Sciatic nerve (tissue), 2 donors: ENCODE data around the gene POU2F1. TPM values are rescaled to one million over a fixed set of nuclear protein-coding genes. Genes with fewer than 3 reads are reported as not detected.
A peak's percentile ranks its signal among the peaks of the same experiment; 100 is the strongest.

Experiments
- ATAC-seq: fragments of 200-7000 bp; cut with Tn5 transposase; one replicate; pipeline ENCODE4 v1.9.1; 2020; ENCODE audit warnings: mild to moderate bottlenecking, moderate library complexity
- DNase-seq: peaks from one replicate; pipeline ENCODE4 v3.0.0-alpha.2; 2020; ENCODE audit warnings: low spot score
- intact Hi-C: fragments of 100-400 bp; cut with DNase I; formaldehyde crosslinking; loops from one replicate; pipeline ENCODE4 v1.14.2; 2022
- total RNA-seq: library from RNA; stranded (reverse); fragmentation: NEBNext Ultra II Directional; extraction: Animal tissue kit (Norgen Biotek cat#: 25700); gene quantifications from one replicate; pipeline ENCODE4 v1.2.1, GENCODE V29; 2021
- donor health status: DM: no; HTN: no; CAD: no.
- donor health status: DM: no; HTN: no; CAD: no.

POU2F1 gene
- total RNA-seq, 1 donor from 2014 or later, result 33.1 TPM

DNA sequence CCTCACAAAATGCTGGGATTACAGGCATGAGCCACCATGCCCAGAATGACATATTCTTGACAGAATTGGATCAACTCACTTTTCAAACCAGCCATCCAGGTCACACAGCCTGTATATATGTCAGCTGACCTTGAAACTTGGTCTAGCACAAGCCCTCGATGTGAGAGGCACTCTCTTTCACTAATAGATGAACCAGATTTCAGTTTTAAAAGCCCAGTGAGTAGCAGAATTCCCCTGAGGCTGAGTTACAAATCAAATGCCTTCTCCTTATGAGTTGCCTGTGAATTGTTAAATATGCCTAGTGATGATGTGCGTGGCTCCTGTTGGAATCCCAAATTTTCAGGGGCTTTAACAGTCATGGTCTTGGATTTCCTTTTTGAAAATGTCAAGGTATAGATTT is 208.9 kb downstream of the POU2F1 start:
- ATAC-seq, result no peak
- DNase-seq, result no peak
- intact Hi-C loops, result loop anchor here (10.0 kb wide), 1 partner anchor 525 kb away; no protein-coding TSS in a partner anchor

DNA sequence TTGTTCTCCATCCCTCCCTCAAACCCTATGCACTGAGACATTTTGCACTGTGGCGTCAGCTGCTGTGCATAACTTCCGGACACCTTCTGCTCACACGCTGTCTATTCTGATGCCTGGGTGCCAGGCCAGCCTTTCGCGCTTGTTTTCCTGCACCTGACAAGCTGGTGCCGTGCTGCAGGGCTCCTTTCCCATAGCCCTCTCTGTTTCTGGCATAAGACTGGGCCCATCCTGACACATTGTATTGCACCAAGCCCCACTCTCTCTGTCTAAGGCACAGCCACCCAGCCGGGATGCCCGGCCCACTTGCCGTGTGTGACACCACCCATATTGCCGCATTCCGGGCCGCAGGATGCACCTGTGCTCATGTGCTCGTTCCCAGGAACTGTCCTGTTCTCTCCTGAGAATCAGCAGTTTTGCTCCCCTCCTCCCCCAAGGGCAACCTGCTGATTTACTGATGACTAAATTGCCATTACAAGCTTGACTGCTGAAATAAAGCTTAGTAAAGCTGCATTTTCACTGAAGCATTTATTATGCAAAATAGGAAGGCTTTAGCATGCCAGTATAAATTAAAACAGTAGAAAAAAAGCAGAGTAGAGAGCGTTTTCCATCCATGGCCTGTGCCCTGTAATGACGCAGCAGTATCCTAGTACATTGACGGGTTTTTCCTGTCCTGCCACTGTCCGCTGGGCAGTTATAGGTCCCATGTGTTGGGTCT is 209.6 kb downstream of the POU2F1 start:
- DNase-seq (no peak), ATAC-seq (no peak)
- intact Hi-C loops, result loop anchor here (10.0 kb wide), 1 partner anchor 525 kb away; no protein-coding TSS in a partner anchor

- ATAC-seq (no peak), DNase-seq (no peak)
- intact Hi-C loops, result loop anchor here (10.0 kb wide), 1 partner anchor 526 kb away; no protein-coding TSS in a partner anchor
Measured at GRCh38 chr1:167430849-167431242, 210.2 kb downstream of the POU2F1 start.

- DNase-seq, result no peak
- intact Hi-C loops, result loop anchor here (10.0 kb wide), 1 partner anchor 527 kb away; no protein-coding TSS in a partner anchor
- no peak for ATAC-seq
Measured at GRCh38 chr1:167431261-167431908, 210.7 kb downstream of the POU2F1 start.

DNA sequence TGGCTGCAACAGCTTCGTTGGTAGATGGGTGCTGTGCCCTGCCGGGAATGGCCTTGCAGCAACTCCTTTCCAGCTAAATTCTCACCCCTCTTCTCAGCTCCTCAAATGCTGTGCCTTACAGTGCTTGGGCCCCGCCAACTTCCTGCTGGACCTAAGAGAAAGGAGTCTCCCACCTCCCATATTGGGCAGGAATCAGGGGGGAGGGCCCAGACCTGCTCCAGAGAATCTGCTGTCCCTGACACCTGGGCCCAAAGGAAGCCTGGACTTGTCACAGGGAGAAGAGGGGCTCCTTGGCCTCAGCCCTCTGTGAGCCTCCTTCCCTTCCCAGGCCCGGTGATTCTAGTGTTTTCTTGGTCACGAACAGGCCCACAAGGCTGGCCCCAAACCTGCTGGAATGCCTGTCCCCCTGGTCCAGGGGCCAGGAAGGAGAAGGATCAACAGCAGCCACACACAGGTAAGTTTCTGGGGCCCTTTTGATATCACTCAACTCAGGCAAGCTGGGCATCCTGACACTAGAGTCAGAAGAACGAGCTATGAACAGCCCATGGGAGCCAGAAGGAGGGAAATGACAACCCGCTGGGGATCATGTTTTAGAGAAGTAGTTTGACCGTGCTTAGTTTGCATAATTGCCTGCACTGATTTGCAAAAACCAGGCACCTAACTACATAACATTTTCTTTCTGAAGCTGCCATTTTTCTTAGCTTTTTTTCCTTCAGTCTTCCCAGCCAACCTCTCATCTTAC is 211.4 kb downstream of the POU2F1 start:
- no peak for ATAC-seq

GRCh38 chr1:167432780-167433179 is 212.1 kb downstream of the POU2F1 start:
- intact Hi-C loops, result loop anchor here (10.0 kb wide), 1 partner anchor 528 kb away; no protein-coding TSS in a partner anchor

More for the DNA sequence above, 211.4 kb downstream of the POU2F1 start:
- intact Hi-C loops, result loop anchor here (10.0 kb wide), 1 partner anchor 527 kb away; no protein-coding TSS in a partner anchor
- no peak for DNase-seq

DNA sequence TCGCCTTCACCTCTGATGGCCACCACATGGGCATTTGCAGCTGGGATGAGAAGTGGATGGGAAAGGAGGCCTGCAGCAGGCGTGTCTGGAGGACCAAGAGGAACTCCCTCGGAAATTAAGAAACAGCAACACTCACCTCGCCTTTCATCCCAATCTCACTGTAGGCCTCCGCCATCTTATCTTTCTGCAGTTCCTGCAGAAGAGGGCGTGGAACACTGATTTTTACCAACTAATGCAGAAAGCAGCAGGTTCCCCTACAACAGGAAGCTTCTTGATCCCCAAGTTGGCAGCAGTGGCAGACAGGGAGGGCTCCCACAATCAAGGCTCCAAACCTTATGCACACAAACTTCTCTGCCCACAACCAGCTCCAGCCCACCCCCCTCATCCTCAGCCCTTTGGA is 213.2 kb downstream of the POU2F1 start:
- no peak for ATAC-seq
- intact Hi-C loops, result loop anchor here (10.0 kb wide), 1 partner anchor 529 kb away; no protein-coding TSS in a partner anchor
- DNase-seq, result no peak

More at GRCh38 chr1:167432780-167433179, 212.1 kb downstream of the POU2F1 start:
- DNase-seq (no peak), ATAC-seq (no peak)

- ATAC-seq (no peak), DNase-seq (no peak)
- intact Hi-C loops, result loop anchor here (10.0 kb wide), 1 partner anchor 530 kb away; no protein-coding TSS in a partner anchor
Measured at GRCh38 chr1:167434306-167434705, 213.6 kb downstream of the POU2F1 start.

DNA sequence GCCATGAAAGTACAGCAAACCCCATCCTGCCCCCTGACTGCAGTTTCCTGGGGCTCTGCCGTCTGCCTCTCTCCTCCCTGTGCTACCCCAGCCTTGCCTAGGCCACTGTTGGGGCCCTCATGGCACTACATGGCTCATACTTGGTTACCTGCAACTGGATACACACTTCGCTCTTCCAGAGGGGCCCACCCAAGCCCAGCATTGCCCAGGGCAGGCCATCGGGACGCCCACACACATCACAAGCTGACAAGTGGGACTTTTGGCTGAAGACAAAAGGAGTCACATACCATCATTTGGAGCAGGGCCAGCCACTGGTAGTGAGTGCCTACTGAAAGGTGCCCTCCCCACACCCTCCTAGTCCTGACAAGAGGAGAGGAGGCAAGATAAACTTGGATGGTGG is 214.8 kb downstream of the POU2F1 start:
- intact Hi-C loops, result loop anchor here (10.0 kb wide), 1 partner anchor 531 kb away; no protein-coding TSS in a partner anchor
- ATAC-seq (no peak), DNase-seq (no peak)

GRCh38 chr1:167438171-167439138 is 217.8 kb downstream of the POU2F1 start:
- ATAC-seq (no peak), DNase-seq (no peak)
- intact Hi-C loops, result loop anchor here (10.0 kb wide), 1 partner anchor 534 kb away; no protein-coding TSS in a partner anchor

DNA sequence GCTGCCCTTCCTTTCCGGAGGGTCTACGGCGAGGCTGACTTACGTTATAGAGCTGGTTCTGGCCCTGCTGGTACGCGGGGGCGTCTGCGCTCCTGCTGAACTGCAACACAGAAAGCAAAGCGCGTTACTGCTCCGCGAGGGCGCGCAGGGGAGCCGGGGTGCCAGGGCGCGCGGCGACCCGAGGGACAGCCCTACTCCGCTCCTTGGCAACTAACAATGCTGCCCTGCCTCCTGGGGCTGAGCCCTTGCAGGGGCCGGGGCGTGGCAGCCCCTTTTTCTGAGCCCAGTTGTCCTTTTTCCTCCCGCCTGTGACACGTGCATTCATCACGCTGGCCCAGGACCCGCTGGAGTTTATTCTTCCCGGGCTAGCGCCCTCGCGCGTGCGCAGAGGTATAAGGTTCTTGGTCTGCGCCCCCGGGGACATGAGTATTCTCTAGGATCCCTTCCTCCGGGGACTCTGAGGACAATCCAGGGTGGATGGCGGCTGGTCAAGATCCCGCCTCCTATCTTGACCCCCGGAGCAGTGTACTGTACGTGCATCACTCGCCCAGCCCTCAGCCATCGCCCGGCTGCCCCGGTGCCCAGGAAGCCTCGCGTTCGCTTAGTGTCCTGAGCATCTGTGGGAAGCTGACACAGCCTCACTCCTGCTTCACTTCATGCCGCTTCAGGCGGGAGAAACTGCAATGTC is 218.8 kb downstream of the POU2F1 start:
- DNase-seq (no peak), ATAC-seq (peak; percentile 42)
- intact Hi-C loops, result loop anchor here (10.0 kb wide), 1 partner anchor 535 kb away; no protein-coding TSS in a partner anchor

DNA sequence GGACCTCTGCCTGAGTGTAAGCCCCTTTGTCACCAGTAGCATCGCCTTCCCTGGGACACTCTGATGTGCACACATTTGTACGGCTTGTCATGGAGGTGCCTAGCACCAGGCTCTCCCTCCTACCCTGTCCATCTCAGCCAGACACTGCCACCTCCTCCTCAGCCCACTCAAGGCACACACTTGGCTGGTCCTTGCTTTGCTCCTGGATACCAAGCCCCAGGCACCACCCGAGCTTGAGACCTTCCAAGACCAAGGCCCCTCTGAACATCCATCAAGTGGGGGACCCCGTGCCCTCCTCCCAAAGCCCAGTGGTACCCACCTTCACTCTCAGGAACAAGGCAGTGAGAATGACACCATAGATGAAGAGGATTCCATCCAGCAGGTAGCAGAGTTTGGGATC is 219.7 kb downstream of the POU2F1 start:
- intact Hi-C loops, result loop anchor here (5.0 kb wide), 1 partner anchor 373 kb away; no protein-coding TSS in a partner anchor
- ATAC-seq (no peak), DNase-seq (no peak)

DNA sequence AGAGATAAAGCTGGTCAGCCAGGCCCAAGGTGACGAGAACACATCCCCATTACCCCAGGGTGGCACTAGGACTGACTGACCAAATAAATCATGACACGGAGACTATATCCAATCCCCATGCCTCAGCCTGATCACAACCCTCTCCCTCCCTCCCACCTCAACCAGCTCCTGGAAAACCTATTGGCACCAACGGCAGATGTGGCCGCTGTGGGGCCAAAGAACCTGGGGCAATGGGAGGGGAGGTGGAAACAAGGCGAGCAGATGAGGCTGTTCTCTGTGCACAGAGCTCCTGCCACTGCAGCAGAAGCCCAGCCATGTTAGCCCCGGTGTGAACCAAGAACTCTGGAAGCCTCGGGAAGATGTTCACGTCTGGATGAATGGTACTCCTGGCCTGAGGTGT is 220.1 kb downstream of the POU2F1 start:
- intact Hi-C loops, result loop anchor here (5.0 kb wide), 1 partner anchor 373 kb away; no protein-coding TSS in a partner anchor
- DNase-seq (no peak), ATAC-seq (no peak)

- intact Hi-C loops, result loop anchor here (5.0 kb wide), 1 partner anchor 374 kb away; no protein-coding TSS in a partner anchor
- no peak for ATAC-seq
- DNase-seq, result no peak
Measured at GRCh38 chr1:167441222-167441621, 220.5 kb downstream of the POU2F1 start.

GRCh38 chr1:167442142-167442848 is 221.6 kb downstream of the POU2F1 start:
- DNase-seq (peak; percentile 90), ATAC-seq (peak; percentile 91)
- intact Hi-C loops, result loop anchor here (5.0 kb wide), 1 partner anchor 375 kb away; no protein-coding TSS in a partner anchor

GRCh38 chr1:167442854-167443565 is 222.3 kb downstream of the POU2F1 start:
- no peak for ATAC-seq
- DNase-seq, result no peak
- intact Hi-C loops, result loop anchor here (5.0 kb wide), 1 partner anchor 376 kb away; no protein-coding TSS in a partner anchor
